GM12801 (cell line): ENCODE data around the gene NUCB1.

ENCODE experiments used
- TF ChIP-seq, protein P1 (sequence below): IDR thresholded peaks from one replicate; pipeline ENCODE4 v1.5.1; 2011; ENCODE audit warnings: control low read depth; ENCODE audit not compliant: insufficient read length; ENCODE audit errors: extremely low read depth

NUCB1 gene

DNA sequence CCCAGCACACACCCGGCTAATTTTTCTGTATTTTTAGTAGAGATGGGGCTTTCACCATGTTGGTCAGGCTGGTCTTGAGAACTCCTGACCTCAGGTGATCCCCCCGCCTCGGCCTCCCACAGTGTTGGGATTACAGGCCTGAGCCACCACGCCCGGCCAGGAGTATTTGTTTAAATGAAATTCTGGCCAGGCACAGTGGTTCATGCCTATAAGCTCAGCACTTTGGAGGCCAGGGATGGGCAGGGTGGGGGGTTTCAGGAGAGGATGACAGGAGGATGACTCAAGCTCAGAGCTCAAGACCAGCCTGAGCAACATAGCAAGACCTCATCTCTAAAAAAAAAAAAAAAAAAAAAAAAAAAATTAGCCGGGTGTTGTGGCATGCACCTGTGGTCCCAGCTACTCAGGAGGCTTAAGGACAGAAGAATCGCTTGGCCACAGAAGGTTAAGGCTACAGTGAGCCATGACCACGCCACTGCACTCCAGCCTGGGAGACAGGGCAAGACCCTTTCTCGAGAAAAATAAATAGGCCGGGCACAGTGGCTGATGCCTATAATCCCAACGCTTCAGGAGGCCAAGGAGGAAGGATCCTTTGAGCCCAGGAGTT, 25.2 kb downstream of the NUCB1 start:
- TF ChIP-seq, protein P1, sequence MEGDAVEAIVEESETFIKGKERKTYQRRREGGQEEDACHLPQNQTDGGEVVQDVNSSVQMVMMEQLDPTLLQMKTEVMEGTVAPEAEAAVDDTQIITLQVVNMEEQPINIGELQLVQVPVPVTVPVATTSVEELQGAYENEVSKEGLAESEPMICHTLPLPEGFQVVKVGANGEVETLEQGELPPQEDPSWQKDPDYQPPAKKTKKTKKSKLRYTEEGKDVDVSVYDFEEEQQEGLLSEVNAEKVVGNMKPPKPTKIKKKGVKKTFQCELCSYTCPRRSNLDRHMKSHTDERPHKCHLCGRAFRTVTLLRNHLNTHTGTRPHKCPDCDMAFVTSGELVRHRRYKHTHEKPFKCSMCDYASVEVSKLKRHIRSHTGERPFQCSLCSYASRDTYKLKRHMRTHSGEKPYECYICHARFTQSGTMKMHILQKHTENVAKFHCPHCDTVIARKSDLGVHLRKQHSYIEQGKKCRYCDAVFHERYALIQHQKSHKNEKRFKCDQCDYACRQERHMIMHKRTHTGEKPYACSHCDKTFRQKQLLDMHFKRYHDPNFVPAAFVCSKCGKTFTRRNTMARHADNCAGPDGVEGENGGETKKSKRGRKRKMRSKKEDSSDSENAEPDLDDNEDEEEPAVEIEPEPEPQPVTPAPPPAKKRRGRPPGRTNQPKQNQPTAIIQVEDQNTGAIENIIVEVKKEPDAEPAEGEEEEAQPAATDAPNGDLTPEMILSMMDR, result no peak

DNA sequence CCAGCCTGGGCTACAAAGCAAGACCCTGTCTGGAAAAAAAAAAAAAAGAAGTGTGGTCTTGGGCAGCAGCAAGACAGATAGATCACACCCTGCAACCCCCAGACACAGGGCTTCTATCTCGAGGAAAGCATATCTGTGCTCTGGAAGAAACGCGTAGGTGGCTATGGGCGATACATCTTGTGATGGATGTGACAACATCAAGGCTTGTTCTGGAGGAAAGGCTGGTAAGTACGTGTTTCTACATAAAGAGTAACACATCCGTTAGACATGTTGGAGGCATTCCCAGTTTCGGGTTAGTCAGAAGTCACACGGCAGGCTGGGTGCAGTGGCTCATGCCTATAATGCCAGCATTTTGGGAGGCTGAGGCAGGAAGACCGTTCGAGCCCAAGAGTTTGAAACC, 26.8 kb downstream of the NUCB1 start:
- TF ChIP-seq, protein P1, result no peak

DNA sequence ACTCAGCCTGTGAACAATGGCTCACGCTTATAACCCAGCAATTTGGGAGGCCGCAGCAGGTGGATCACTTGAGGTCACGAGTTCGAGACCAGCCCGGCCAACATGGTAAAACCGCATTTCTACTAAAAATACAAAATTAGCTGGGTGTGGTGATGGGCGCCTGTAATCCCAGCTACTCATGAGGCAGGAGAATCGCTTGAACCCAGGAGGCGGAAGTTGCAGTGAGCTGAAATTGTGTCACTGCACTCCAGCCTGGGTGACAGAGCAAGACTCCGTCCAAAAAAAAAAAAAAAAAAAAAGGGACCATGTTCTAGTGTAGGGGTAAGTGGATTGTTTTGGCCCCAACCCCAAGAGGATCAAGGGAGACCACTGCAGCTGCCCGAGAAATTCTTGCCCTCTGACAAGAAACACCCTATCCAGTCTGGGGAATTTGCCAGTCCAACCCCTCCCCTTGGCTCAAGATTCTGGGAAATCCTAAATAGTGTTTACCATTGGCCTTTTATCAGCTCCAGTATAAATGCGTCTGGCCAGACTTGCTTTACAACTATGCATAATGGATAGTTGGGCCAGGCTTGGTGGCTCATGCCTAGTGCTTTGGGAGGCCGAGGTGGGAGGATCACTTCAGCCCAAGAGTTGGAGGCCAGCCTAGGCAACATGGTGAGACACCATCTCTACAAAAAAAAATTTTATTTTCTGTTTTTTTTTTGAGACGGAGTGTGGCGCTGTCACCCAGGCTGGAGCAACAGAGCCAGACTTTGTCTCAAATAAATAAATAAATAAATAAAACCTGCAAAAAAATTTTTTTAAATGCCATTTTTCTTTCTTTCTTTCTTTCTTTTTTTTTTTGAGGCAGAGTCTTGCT, 28.3 kb downstream of the NUCB1 start:
- TF ChIP-seq, protein P1, result no peak

DNA sequence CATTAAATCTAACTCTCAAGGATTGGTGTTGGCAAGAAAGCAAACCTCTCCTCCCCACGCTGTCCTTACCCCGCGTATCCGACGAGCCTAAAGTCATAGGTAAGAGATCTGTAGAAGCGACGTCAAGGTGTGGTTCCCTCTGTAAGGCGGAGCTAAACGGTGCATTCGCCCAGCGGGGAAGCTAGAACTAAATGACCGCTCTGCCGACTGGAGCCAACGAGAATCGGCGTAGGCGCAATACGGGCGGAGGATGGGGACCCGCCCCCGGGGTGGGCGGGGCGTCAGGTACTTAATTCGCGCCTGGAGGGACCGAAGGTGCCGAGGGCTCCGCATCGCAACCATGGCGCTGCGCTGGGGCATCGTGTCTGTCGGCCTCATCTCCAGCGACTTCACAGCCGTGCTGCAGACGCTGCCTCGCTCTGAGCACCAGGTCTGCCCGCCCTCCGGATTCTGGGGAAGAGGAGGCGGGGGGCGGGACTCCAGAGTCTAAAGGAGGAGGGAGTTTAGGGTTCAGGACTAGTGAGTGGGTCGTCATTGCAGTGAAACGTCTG, 33.3 kb downstream of the NUCB1 start, which contains the start of gene DHDH:
TSS of gene DHDH (plus strand) at position 318 of the 551 bp plus-strand sequence. CDS start at position 341, 23 bp downstream.
- TF ChIP-seq, protein P1, result no peak

DNA sequence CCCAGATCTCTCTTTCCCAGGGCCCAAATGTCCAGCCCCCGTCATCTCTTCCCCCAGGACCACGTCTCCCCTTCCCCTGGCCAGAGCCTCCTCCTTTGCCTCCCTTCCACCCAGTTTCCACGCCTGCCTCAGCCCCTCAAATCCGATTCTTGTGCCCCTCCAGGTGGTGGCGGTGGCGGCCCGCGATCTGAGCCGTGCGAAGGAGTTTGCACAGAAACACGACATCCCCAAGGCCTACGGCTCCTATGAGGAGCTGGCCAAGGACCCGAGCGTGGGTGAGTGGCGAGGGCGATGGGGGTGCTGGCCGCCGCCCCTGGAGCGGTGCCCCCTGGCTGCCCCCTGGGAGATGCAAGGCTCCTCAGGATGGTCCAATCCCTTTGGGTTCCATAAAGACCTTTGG, 34.7 kb downstream of the NUCB1 start:
- TF ChIP-seq, protein P1, result no peak

DNA sequence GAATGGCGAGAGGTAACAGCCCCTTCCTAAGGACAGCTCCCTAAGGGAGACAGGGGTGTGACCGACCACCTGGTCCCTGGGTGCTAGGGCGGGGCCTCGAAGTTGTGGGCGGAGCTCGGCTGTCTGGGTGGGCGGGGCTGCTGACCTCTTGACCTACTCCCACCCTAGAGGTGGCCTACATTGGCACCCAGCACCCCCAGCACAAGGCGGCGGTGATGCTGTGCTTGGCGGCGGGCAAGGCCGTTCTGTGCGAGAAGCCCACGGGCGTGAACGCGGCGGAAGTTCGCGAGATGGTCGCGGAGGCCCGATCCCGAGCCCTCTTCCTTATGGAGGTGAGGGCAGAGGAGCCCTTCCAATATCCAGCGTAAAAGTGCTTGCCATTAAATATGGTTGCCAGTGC, 35.8 kb downstream of the NUCB1 start:
- TF ChIP-seq, protein P1, result no peak

DNA sequence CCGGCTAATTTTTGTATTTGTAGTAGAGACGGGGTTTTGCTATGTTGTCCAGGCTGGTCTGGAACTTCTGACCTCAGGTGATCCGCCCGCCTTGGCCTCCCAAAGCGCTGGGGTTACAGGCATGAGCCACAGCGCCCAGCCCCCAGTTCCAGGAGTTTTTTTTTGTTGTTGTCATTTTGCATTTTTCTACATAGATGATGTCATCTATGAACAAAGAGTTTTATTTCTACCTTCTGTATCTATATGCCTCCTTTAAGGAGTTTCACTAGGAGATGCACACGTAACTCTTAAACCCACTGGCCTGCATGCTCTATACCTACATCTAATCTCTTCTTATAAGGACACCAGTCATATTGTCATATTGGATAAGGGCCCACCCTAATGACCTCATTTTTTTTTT, 38.1 kb downstream of the NUCB1 start:
- TF ChIP-seq, protein P1, result no peak
